WTC11 (cell line): ENCODE data around the gene SH3PXD2A. TPM values are rescaled to one million over a fixed set of nuclear protein-coding genes. Genes with fewer than 3 reads are reported as not detected.

Experiments used
- ATAC-seq: fragments of 200-7000 bp; cut with Tn5 transposase; 2 replicates; pipeline ENCODE4 v1.10.0; 2021; ENCODE audit warnings: mild to moderate bottlenecking, moderate library complexity
- CTCF ChIA-PET: fragments of 300-600 bp; sonication (Branson Sonifier 250); formaldehyde crosslinking; loops from one replicate; lab custom pipeline; 2021; ENCODE audit warnings: antibody characterized with exemption; lab: Charles Lee
- POLR2A ChIA-PET: fragments of 350-600 bp; sonication (Branson Sonifier 250); formaldehyde crosslinking; loops from one replicate; lab custom pipeline; 2021; ENCODE audit warnings: antibody characterized with exemption; lab: Charles Lee
- DNase-seq: peaks from one replicate; pipeline ENCODE4 v3.0.0; 2021; ENCODE audit warnings: low spot score
- H3K27ac Mint-ChIP-seq: 2 replicates; pipeline ENCODE4 v1.8.0; 2021; ENCODE audit warnings: mixed read lengths
- H3K27me3 Mint-ChIP-seq: 2 replicates; pipeline ENCODE4 v1.8.0; 2021; ENCODE audit warnings: low read depth, mild to moderate bottlenecking, moderate library complexity, mixed read lengths
- H3K36me3 Mint-ChIP-seq: 2 replicates; pipeline ENCODE4 v1.8.0; 2021; ENCODE audit warnings: mixed read lengths
- H3K4me1 Mint-ChIP-seq: 2 replicates; pipeline ENCODE4 v1.8.0; 2022; ENCODE audit warnings: mixed read lengths
- H3K4me3 Mint-ChIP-seq: 2 replicates; pipeline ENCODE4 v1.8.0; 2021; ENCODE audit warnings: mild to moderate bottlenecking, moderate library complexity, mixed read lengths
- H3K9me3 Mint-ChIP-seq: 2 replicates; pipeline ENCODE4 v1.8.0; 2021; ENCODE audit warnings: mixed read lengths
- ATF6 ChIP-seq: sonication (generic); formaldehyde crosslinking; IDR thresholded peaks from 2 replicates; pipeline ENCODE4 v1.8.1; 2023; ENCODE audit warnings: mild to moderate bottlenecking, missing genetic modification reagents
- CDX4 ChIP-seq: fragments of 250-450 bp; sonication (Bioruptor Pico); IDR thresholded peaks from 2 replicates; pipeline ENCODE4 v1.9.0; 2021; ENCODE audit warnings: moderate library complexity, mild to moderate bottlenecking, inconsistent platforms, borderline replicate concordance
- FOXJ3 ChIP-seq: sonication (generic); formaldehyde crosslinking; IDR thresholded peaks from 2 replicates; pipeline ENCODE4 v1.9.0; 2021; ENCODE audit warnings: missing genetic modification reagents, mild to moderate bottlenecking, borderline replicate concordance
- FOXP1 ChIP-seq: sonication (generic); formaldehyde crosslinking; IDR thresholded peaks from 2 replicates; pipeline ENCODE4 v1.8.0; 2022; ENCODE audit warnings: missing genetic modification reagents, mild to moderate bottlenecking, moderate library complexity, borderline replicate concordance
- GRHL2 ChIP-seq: fragments of 250-450 bp; sonication (Bioruptor Pico); IDR thresholded peaks from 2 replicates; pipeline ENCODE4 v1.8.0; 2022; ENCODE audit warnings: mild to moderate bottlenecking, moderate library complexity; ENCODE audit not compliant: insufficient replicate concordance, severe bottlenecking
- HMGXB4 ChIP-seq: sonication (generic); formaldehyde crosslinking; IDR thresholded peaks from 2 replicates; pipeline ENCODE4 v1.8.1; 2023; ENCODE audit warnings: mild to moderate bottlenecking, moderate library complexity, missing genetic modification reagents
- IRF1 ChIP-seq: sonication (generic); formaldehyde crosslinking; IDR thresholded peaks from 2 replicates; pipeline ENCODE4 v1.8.0; 2023; ENCODE audit warnings: missing genetic modification reagents
- MLX ChIP-seq: sonication (generic); formaldehyde crosslinking; IDR thresholded peaks from 2 replicates; pipeline ENCODE4 v1.8.1; 2023; ENCODE audit warnings: mild to moderate bottlenecking, missing genetic modification reagents, moderate library complexity
- NR3C1 ChIP-seq: sonication (generic); formaldehyde crosslinking; conservative IDR thresholded peaks from 2 replicates; pipeline ENCODE4 v1.8.1; 2023; ENCODE audit warnings: low read depth, mild to moderate bottlenecking, missing genetic modification reagents
- PREB ChIP-seq: sonication (generic); formaldehyde crosslinking; IDR thresholded peaks from 2 replicates; pipeline ENCODE4 v1.8.1; 2022; ENCODE audit warnings: mild to moderate bottlenecking, missing genetic modification reagents, moderate library complexity, borderline replicate concordance
- SOX15 ChIP-seq: fragments of 250-450 bp; sonication (Bioruptor Pico); IDR thresholded peaks from 2 replicates; pipeline ENCODE4 v1.9.0; 2021; ENCODE audit warnings: mild to moderate bottlenecking
- SP1 ChIP-seq: sonication (generic); formaldehyde crosslinking; conservative IDR thresholded peaks from 2 replicates; pipeline ENCODE4 v1.8.1; 2022; ENCODE audit warnings: missing genetic modification reagents
- ZNF121 ChIP-seq: sonication (generic); formaldehyde crosslinking; IDR thresholded peaks from 2 replicates; pipeline ENCODE4 v1.8.0; 2023; ENCODE audit warnings: missing genetic modification reagents
- ZNF416 ChIP-seq: fragments of 250-450 bp; sonication (Bioruptor Pico); IDR thresholded peaks from 2 replicates; pipeline ENCODE4 v1.9.0; 2021; ENCODE audit warnings: mild to moderate bottlenecking, inconsistent platforms
- ZNF532 ChIP-seq: fragments of 250-450 bp; sonication (Bioruptor Pico); IDR thresholded peaks from 2 replicates; pipeline ENCODE4 v1.9.0; 2021; ENCODE audit warnings: mild to moderate bottlenecking, borderline replicate concordance
- ZSCAN18 ChIP-seq: fragments of 250-450 bp; sonication (Bioruptor Pico); IDR thresholded peaks from 2 replicates; pipeline ENCODE4 v2.1.2; 2022; ENCODE audit warnings: mild to moderate bottlenecking, moderate library complexity
- total RNA-seq: library from RNA; stranded (reverse); gene quantifications from 3 replicates; pipeline ENCODE4 v1.2.3, GENCODE V29; 2021

The SH3PXD2A gene
- total RNA-seq, 1 experiment from 2014 or later = 15.7 TPM

- ChIA-PET POLR2A (no interaction called here), CTCF (interaction anchor here (1.9 kb wide), 1 partner anchor 33 kb away, joined by 6 read pairs; no protein-coding TSS in a partner anchor)
- no peak overlapping the region; the same call in 1 of the 2 replicates for H3K27ac Mint-ChIP-seq
- ATAC-seq (peak; percentile 63), DNase-seq (no peak)
- H3K4me3 Mint-ChIP-seq = no peak overlapping the region
- no peaks in the 10 kb centered on the region for H3K9me3 Mint-ChIP-seq
- H3K36me3 Mint-ChIP-seq = no peaks in the 10 kb centered on the region
- no peak for TF ChIP-seq MLX
- TF ChIP-seq ZNF532 (CRISPR knock-in tag) = no peak
- no peak for TF ChIP-seq ZNF416 (CRISPR knock-in tag)
- no peak for TF ChIP-seq FOXP1 (CRISPR knock-in tag)
- TF ChIP-seq ATF6 = no peak
- no peak for TF ChIP-seq PREB (CRISPR knock-in tag)
- TF ChIP-seq NR3C1 (CRISPR knock-in tag) = no peak
- TF ChIP-seq ZSCAN18 (CRISPR knock-in tag) = no peak
- TF ChIP-seq SP1 = no peak
- TF ChIP-seq GRHL2 = no peak
- TF ChIP-seq SOX15 = no peak
- TF ChIP-seq FOXJ3 (CRISPR knock-in tag) = no peak
- TF ChIP-seq ZNF121 = no peak
- TF ChIP-seq HMGXB4 (CRISPR knock-in tag) = no peak
- TF ChIP-seq CDX4 = no peak
- TF ChIP-seq IRF1 (CRISPR knock-in tag) = no peak
- peaks cover 4% of the 10 kb centered on the region; the same call in 1 of the 2 replicates for H3K4me1 Mint-ChIP-seq
- no peaks in the 10 kb centered on the region for H3K27me3 Mint-ChIP-seq
These were observed 109.8 kb downstream of the SH3PXD2A start for GRCh38 chr10:103745341-103746247.
